ENCODE results near the gene NALCN.

DNA sequence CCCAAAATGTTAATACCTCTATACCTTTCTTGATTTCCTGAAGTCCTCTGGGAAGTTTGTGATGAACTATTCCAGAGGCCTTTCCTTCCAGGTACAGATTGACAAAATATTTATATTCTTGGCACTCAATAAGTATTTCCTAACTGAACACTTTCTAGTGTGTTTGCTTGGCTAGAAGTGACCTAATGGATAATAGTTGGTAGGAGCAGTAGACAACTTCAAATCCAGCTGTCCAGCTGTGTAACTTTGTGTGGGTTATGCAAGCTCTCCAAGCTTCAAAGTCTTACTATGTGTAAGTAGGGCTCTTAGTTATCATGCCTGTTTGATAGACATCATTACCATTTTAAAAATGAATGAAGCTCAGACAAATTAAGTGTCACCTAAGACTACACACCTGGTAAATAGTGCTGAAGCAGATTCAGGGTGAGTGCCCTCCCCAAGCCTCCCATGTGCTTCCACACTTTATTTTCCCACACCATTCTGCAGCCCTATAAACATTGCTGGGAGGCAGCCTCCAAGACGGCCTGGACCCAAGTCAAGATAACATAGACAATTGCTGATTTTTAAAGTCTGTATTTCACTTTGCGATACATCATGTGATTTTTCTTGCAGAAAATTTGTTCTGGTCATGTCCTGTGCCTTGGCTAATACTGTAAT is 196.6 kb downstream of the NALCN start:
- TF ChIP-seq, protein P1, sequence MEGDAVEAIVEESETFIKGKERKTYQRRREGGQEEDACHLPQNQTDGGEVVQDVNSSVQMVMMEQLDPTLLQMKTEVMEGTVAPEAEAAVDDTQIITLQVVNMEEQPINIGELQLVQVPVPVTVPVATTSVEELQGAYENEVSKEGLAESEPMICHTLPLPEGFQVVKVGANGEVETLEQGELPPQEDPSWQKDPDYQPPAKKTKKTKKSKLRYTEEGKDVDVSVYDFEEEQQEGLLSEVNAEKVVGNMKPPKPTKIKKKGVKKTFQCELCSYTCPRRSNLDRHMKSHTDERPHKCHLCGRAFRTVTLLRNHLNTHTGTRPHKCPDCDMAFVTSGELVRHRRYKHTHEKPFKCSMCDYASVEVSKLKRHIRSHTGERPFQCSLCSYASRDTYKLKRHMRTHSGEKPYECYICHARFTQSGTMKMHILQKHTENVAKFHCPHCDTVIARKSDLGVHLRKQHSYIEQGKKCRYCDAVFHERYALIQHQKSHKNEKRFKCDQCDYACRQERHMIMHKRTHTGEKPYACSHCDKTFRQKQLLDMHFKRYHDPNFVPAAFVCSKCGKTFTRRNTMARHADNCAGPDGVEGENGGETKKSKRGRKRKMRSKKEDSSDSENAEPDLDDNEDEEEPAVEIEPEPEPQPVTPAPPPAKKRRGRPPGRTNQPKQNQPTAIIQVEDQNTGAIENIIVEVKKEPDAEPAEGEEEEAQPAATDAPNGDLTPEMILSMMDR (IDR thresholded peaks at IDR 0.05): no peak
- no peak for TF ChIP-seq POLR2A (IDR thresholded peaks at IDR 0.05)

Measured in esophagus squamous epithelium (tissue), 4 donors.